ENCODE measurements around the gene TMIGD2.
"Not testable (repeated sequence)": the region's sequence is repeated elsewhere in the genome, so short reads cannot be mapped to it uniquely, and the experiment has no call there.

The TMIGD2 gene

GRCh38 chr19:4266253-4267000, 35.8 kb downstream of the TMIGD2 start:
- no peak for DNase-seq

DNA sequence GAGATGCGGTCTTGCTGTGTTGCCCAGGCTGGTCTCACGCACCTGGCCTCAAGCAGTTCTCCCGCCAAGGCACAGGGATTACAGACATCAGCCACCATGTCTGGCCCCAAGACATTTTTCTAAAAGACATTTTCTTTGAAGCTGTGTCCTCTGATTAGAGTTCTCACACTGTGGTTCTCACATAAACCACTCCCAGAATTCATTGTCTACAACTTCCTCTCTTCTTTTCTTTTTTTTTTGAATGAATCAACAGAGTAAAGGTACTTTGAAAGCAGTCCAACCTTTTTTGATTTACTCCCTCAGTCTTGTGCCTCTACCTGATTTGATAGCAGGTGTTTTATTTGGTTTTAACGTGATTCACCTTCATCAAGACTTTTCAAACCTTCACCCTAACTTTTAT, 37.4 kb downstream of the TMIGD2 start:
- no peak for DNase-seq

DNA sequence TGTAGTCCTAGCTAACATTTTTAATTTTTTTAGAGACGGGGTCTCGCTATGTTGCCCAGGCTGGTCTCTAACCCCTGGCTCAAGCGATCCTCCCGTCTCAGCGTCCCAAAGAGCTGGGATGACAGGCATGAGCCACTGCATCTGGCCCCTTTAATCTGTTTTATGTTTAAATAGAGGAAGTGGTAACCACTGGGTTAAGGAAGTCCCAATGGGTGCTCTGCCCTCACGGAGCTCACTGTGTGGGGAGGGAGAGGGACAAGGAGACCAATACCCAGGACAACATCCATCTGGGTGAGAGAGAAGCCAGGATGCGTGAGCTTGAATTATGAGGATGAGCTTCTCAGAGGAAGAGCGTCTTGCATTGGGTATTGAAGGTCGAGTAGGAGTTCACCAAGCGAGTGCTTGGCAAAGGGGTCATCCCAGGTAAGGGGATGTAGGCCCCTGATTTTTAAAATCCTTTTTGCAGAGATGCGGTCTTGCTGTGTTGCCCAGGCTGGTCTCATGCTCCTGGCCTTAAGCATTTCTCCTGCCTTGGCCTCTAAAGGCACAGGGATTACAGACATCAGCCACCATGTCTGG, 41.5 kb downstream of the TMIGD2 start:
- DNase-seq: no peak

GRCh38 chr19:4258181-4258580, 44.0 kb downstream of the TMIGD2 start:
- no peak for DNase-seq

DNA sequence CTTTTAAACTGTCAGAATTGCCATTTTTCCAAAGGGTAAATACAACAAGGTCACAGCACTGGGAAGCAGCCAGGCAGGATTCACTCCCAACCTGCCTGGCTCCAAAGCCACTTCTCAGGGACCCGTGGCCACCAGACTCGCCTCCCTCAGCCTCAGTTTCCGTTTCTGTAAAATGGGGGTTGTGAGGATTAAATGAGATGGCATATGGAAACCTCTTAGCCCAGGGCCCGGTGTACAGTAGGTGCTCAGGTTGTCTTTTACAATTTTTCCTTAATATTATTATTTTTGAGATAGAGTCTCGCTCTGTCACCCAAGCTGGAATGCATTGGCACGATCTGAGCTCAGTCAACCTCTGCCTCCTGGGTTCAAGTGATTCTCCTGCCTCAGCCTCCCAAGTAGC, 45.2 kb downstream of the TMIGD2 start:
- no peak for DNase-seq

GRCh38 chr19:4256563-4256962, 45.6 kb downstream of the TMIGD2 start:
- no peak for DNase-seq

DNA sequence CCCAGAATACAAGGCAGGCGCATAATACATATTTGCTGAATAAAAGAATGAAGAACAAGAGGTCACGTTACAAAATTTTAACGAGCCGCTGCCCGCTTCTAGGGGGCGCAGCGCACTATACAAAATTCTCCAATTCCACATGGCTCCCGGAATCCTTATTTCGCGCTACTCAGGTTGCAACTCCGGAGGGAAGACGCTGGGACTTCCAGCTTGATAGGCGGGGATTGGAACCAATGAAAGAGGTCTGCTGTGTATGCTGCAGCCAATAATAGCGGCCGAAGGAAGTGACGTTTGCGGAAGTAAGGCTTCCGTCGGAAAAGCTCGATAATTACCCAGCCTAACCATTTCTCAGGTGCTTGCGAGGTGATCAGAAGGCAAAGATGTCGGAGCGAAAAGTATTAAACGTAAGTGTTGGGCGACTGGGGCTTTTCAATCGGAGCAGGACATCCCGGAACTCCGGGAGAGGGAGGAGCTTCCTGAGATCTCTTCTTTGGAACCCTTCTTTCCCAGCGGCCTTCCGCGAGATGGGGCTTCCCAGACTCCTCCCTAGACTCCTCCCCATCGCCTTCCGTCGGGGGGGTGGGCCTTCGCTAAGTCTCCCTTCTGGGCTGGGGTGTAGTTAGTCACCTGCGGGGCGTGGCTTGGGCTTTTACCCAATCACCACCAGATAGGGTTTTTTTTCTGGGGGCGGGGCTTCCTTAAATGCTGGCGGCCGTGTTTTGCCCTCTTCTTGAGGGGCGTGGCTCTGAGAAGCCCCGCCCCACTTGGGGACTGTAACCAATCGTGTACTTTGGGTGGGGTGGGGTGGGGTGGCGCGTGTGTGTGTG, 55.2 kb downstream of the TMIGD2 start, which contains the start of gene YJU2:
Gene YJU2 (plus strand): TSS at position 314 of the 827 bp plus-strand sequence. CDS start 67 bp downstream, at position 381.
- DNase-seq: peak; percentile 94

- DNase-seq: not testable (repeated sequence)
These were observed 56.3 kb downstream of the TMIGD2 start for GRCh38 chr19:4245938-4246337.

Measured in midbrain (tissue), 1 donor.